Lower lobe of right lung (tissue), 2 donors: ENCODE measurements around the gene L3MBTL4. TPM values are rescaled to one million over a fixed set of nuclear protein-coding genes. Genes with fewer than 3 reads are reported as not detected.
A peak's percentile ranks its signal among the peaks of the same experiment; 100 is the strongest.

Source experiments
- ATAC-seq, 2 donors: fragments of 200-7000 bp; cut with Tn5 transposase; one replicate each; pipeline ENCODE4 v1.9.1; 2020 to 2022; ENCODE audit warnings: mild to moderate bottlenecking in 2 of 2, moderate library complexity in 2 of 2
- DNase-seq: peaks from one replicate; pipeline ENCODE4 v3.0.0-alpha.2; 2020
- H3K27ac ChIP-seq: fragments of 200-600 bp; one replicate; pipeline ENCODE4 v1.8.0; 2022
- H3K27me3 ChIP-seq: fragments of 200-600 bp; one replicate; pipeline ENCODE4 v1.8.0; 2022; ENCODE audit warnings: low read depth
- H3K36me3 ChIP-seq: fragments of 200-600 bp; one replicate; pipeline ENCODE4 v1.8.0; 2022; ENCODE audit warnings: mild to moderate bottlenecking
- H3K4me1 ChIP-seq: fragments of 200-600 bp; one replicate; pipeline ENCODE4 v1.8.0; 2022
- H3K4me3 ChIP-seq: fragments of 200-600 bp; one replicate; pipeline ENCODE4 v1.8.0; 2022; ENCODE audit warnings: mild to moderate bottlenecking
- H3K9me3 ChIP-seq: fragments of 200-600 bp; one replicate; pipeline ENCODE4 v1.8.0; 2022
- intact Hi-C: fragments of 100-400 bp; cut with DNase I; formaldehyde crosslinking; loops from one replicate; pipeline ENCODE4 v1.11.0; 2022
- total RNA-seq: library from RNA; stranded (reverse); fragmentation: NEBNext Ultra II Directional; extraction: Animal tissue kit (Norgen Biotek cat#: 25700); gene quantifications from one replicate; pipeline ENCODE4 v1.2.1, GENCODE V29; 2021
- TF ChIP-seq, protein P1 (sequence below): fragments of 200-600 bp; IDR thresholded peaks from one replicate; pipeline ENCODE4 v1.8.0; 2022; ENCODE audit warnings: antibody characterized with exemption, mild to moderate bottlenecking
- donor health status: DM: no; HTN: yes; CAD: no; lungs with severe emphysema.

The L3MBTL4 gene
- total RNA-seq, 1 donor from 2014 or later: 16.9 TPM

- ATAC-seq: no peak
- intact Hi-C loops: no loop called here
- H3K4me3 ChIP-seq: no peak overlapping the region
Observed at GRCh38 chr18:6362559-6363129, 52.1 kb downstream of the L3MBTL4 start.

DNA sequence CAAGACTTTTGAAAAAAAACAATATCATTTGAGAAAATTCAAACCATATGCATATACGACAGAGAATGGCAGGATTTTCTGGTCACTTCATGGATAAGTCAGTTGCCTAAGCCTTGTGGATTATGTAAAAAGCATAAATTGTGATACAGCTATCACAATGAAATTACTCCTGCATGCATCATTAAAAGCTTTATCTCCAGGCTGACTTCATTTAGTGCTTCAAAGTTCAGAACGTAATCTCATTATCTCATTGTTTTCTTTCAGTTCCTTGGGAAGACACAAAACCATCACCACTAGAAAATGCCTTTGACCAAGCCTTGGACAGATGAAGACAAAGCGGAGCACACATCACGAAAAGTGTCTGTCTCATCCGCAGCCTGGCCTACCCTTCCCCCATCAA, 57.0 kb downstream of the L3MBTL4 start:
- Histone ChIP-seq H3K36me3 (no peaks in the 10 kb centered on the region), H3K4me3 (no peak overlapping the region), H3K27ac (no peak overlapping the region), H3K9me3 (no peaks in the 10 kb centered on the region), H3K4me1 (no peaks in the 10 kb centered on the region), H3K27me3 (no peaks in the 10 kb centered on the region)
- no peak for DNase-seq
- no peak for ATAC-seq
- TF ChIP-seq, protein P1, sequence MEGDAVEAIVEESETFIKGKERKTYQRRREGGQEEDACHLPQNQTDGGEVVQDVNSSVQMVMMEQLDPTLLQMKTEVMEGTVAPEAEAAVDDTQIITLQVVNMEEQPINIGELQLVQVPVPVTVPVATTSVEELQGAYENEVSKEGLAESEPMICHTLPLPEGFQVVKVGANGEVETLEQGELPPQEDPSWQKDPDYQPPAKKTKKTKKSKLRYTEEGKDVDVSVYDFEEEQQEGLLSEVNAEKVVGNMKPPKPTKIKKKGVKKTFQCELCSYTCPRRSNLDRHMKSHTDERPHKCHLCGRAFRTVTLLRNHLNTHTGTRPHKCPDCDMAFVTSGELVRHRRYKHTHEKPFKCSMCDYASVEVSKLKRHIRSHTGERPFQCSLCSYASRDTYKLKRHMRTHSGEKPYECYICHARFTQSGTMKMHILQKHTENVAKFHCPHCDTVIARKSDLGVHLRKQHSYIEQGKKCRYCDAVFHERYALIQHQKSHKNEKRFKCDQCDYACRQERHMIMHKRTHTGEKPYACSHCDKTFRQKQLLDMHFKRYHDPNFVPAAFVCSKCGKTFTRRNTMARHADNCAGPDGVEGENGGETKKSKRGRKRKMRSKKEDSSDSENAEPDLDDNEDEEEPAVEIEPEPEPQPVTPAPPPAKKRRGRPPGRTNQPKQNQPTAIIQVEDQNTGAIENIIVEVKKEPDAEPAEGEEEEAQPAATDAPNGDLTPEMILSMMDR: no peak
- intact Hi-C loops: no loop called here

More at GRCh38 chr18:6362559-6363129, 52.1 kb downstream of the L3MBTL4 start:
- DNase-seq: no peak
- no peaks in the 10 kb centered on the region for H3K27me3 ChIP-seq
- no peaks in the 10 kb centered on the region for H3K4me1 ChIP-seq
- H3K9me3 ChIP-seq: no peaks in the 10 kb centered on the region
- no peaks in the 10 kb centered on the region for H3K36me3 ChIP-seq
- no peak overlapping the region for H3K27ac ChIP-seq
- TF ChIP-seq, protein P1: no peak

- TF ChIP-seq, protein P1: no peak
- ATAC-seq (peak in 1 of 2 donors; percentile 36), DNase-seq (no peak)
- H3K27me3 ChIP-seq: no peaks in the 10 kb centered on the region
- intact Hi-C loops: no loop called here
- no peak overlapping the region for H3K4me3 ChIP-seq
- H3K4me1 ChIP-seq: no peaks in the 10 kb centered on the region
- no peaks in the 10 kb centered on the region for H3K9me3 ChIP-seq
- H3K36me3 ChIP-seq: no peaks in the 10 kb centered on the region
- H3K27ac ChIP-seq: no peak overlapping the region
Observed at GRCh38 chr18:6355789-6356589, 58.7 kb downstream of the L3MBTL4 start.

DNA sequence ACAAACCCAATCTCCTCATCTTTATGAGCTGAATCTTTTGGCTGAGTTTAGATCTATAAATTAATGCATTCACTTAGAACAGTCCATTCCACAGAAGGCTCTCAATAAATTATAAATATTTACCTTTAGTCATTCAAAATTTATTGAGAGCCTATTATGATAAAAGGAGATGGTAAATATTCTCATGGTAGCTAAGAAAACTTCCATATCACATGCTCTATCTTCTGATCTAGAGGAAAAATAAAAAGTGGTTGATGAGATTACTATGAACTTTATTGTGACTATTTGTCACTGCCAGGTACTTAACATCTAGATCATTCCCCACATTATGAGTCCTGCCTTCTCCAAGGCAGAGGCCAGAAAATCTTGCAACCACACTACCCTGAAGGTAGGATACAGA, 62.4 kb downstream of the L3MBTL4 start:
- Histone ChIP-seq H3K27me3 (no peaks in the 10 kb centered on the region), H3K36me3 (no peaks in the 10 kb centered on the region), H3K4me1 (no peaks in the 10 kb centered on the region), H3K27ac (no peak overlapping the region), H3K4me3 (no peak overlapping the region), H3K9me3 (no peaks in the 10 kb centered on the region)
- no peak for ATAC-seq
- DNase-seq: no peak
- TF ChIP-seq, protein P1: no peak
- intact Hi-C loops: no loop called here

- no peaks in the 10 kb centered on the region for H3K4me1 ChIP-seq
- intact Hi-C loops: no loop called here
Observed at GRCh38 chr18:6342990-6343389, 71.7 kb downstream of the L3MBTL4 start.

More at GRCh38 chr18:6342990-6343389, 71.7 kb downstream of the L3MBTL4 start:
- DNase-seq: no peak
- Histone ChIP-seq H3K27me3 (no peaks in the 10 kb centered on the region), H3K36me3 (no peaks in the 10 kb centered on the region), H3K4me3 (no peak overlapping the region), H3K9me3 (peaks cover 23% of the 10 kb centered on the region), H3K27ac (no peak overlapping the region)
- TF ChIP-seq, protein P1: no peak
- ATAC-seq: no peak
